ENCODE measurements around the gene C20orf204.

Gene C20orf204

DNA sequence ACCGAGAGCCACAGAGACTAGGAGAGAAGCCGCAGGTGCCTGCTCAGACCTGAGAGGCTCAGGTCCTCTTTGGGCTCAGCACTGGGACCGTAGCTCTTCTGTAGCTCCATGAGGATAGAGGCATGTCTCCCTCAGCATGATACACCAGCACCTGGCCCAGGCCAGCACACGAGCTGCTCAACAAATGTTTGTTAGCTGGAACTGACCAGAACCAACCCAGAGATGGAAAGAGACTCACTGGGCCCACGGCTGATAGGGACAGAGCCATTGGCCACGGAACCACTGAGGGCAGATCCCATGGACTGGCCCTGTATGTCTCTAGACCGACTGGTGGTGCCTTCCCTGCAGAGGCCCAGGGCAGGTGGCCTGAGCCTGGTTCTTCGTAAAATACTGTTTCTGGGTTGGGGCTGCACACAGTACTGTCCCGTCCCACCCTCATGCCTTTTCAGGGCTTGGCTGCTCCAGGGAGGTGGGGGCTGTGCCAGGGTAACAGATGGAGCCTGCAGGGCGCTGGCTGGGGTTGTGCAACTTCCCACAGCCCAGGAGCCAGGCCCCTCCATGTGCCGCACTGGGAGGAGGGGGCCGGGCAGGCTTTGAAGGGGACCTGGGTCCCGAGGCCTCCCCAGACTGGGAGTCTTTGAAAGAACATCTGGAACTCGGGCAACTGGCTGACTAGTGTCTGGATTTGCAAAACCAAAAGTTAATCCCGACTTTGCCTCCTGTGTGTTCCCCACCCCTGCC is 5.2 kb downstream of the C20orf204 start:
- no peak for DNase-seq (ENCODE audit: low spot score)

DNA sequence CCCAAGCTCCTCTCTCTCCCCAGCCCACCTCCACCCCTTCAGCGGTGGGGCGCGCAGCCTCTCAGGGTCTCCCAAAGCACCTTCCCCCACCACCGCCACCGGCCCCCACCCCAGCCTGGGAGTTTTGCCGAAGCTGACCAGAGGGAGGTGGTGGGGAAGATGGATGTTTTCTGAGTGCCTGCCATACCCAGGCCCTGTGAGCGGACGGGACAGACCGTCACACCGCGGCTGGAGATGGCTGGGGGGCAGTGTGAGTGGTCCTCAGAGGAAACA is 5.7 kb downstream of the C20orf204 start:
- no peak for DNase-seq (ENCODE audit: low spot score)

GRCh38 chr20:64042054-64042781 is 6.2 kb downstream of the C20orf204 start:
- no peak for DNase-seq (ENCODE audit: low spot score)

GRCh38 chr20:64043768-64044167 is 7.8 kb downstream of the C20orf204 start:
- DNase-seq (ENCODE audit: low spot score) = no peak

DNA sequence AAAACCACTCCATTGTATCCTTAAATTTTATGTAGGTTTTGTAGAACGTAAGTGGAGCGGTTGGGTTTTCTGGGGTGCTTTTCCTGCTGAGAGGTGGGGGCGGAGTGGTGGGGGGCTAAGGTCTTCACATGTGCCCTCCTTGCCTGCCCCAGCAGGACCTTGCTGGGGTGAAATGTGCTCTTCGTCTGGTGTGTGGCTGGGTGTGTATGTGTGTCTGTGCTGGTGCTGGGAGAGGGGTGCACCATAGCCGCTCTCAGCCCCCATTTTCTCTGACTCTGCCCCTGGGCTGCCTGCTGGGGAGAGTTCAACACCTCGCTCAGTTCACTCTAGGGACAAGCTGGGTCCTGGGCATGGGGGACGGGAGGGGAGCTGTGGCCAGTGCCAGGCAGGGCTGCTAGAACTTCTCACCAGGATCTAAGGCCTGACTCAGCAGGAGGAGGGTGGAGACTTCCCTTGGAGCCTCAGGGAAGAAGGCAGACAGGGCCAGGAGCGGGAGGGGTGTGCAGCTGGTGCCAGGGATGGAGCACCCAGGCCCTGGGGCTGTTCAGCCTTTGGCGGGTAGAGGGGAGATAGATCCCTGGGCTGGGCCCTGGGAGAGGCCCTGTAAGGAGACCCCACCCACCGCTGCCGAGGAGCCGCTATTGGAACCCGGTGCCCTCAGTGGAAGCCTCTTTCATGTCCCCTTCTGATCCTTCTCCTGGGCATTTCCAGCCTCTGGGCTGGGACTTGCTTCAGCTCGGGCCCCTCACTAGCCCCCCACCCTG is 8.7 kb downstream of the C20orf204 start:
- DNase-seq (ENCODE audit: low spot score) = no peak

DNA sequence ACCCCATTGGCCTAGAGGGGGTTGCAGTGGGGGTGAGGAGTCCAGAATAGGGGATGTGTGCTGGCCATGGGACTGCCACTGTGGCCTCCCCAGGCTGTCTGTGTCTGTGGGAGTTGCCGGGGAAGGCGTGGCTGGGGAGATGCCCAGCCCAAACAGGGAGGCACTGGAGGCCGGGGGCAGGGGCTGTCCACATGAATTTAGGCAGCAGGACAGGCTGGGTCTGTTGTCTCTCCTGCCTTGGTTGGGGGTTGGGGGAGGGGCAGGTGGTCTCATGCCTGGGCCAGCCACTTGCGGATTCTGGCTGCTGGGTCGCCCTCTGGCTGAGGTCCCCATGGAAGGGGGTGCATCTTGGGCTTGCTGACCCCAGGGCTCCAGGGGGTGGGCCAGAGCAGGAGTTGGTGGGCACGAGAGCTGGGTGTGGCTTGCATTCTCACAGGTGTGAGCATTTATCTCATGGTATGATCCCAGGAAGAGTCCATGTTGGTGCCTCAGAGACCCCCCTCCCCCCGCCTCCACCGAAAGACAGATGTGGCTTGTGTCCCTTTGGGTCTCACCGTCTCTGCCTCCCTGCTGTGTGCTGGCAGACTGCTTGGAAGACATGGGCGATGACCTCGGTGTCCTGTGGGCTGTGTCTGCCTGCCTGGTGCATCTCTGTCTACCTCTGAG is 9.5 kb downstream of the C20orf204 start:
- no peak for DNase-seq (ENCODE audit: low spot score)

GRCh38 chr20:64047046-64047389 is 11.0 kb downstream of the C20orf204 start:
- DNase-seq (ENCODE audit: low spot score) = no peak

GRCh38 chr20:64047968-64048401 is 12.0 kb downstream of the C20orf204 start:
- DNase-seq (ENCODE audit: low spot score) = no peak

DNA sequence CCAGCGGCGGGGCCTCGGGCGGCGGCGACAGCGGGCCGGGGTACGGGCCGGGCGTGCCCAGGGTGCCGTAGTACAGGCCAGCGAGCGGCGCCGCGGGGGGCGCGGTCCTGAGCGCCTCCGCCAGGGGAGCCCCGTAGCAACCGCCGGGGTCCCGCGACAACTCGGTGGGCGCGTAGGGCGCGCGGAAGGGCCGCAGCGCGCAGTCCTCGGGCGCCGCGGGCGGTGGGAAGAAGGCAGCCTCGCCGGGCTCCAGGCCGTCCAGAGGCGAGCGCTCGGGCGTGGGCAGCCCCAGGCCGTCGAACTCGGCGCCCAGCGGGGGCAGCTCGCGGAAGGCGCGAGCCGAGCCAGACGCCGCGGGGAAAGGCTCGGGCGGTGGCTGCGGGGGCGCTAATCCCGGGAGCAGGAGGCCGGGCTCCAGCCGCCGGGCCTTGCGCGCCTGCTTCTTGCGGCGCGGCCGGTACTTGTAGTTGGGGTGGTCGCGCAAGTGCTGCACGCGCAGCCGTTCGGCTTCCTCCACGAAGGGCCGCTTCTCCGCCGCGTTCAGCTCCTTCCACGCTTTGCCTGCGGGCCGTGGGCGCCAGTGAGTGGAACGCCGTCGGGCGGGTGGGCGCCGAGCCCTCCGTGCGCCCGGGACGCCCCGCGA is 12.5 kb downstream of the C20orf204 start:
- DNase-seq (ENCODE audit: low spot score) = no peak

- no peak for DNase-seq (ENCODE audit: low spot score)
Observed at GRCh38 chr20:64049060-64049877, 13.3 kb downstream of the C20orf204 start, which contains the start of gene SOX18. Gene SOX18 (minus strand): TSS chr20:64049639. CDS start chr20:64049516, 123 bp downstream.

- no peak for DNase-seq (ENCODE audit: low spot score)
Observed at GRCh38 chr20:64049878-64050260, 13.9 kb downstream of the C20orf204 start.

DNA sequence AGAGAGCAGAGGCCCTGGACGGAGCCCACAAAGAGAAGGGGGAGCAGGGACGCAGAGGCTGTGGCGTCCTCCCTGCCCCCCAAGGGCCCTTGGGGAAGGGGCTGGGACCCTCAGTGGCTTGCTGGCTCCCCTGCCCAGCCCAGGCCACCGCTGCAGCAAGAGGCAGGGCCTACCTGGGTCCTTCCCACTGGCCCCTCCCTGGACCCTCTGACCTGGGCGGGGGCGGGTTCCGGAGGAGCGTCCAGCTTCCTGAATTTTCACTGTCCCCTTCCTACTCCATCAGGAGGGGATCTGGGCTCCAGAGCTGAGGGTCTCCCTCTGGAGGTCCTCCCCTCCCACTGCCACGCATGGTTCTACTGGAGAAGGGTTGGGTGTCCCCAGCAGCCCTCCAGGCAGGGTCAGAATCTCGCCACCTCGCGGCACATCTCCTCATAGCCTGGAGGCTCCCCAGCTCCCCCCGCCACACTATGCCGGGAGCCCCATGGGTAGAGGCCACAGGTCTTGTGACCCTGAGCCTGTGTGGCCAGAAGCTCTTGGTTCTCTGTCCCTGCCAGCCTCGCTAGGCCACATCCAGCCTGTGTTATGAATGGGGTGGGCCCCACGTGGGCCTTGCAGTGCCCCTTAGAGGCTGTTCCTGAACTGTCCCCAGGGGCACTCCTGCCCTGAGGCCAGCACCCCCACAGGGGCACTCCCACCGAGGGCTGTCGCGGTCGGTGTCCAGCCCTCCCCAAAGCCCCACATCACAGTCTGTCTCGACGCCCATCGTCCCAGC is 14.5 kb downstream of the C20orf204 start:
- no peak for DNase-seq (ENCODE audit: low spot score)

- DNase-seq (ENCODE audit: low spot score) = no peak
Observed at GRCh38 chr20:64051033-64051452, 15.1 kb downstream of the C20orf204 start.

- no peak for DNase-seq (ENCODE audit: low spot score)
Observed at GRCh38 chr20:64051561-64052325, 15.8 kb downstream of the C20orf204 start.

DNA sequence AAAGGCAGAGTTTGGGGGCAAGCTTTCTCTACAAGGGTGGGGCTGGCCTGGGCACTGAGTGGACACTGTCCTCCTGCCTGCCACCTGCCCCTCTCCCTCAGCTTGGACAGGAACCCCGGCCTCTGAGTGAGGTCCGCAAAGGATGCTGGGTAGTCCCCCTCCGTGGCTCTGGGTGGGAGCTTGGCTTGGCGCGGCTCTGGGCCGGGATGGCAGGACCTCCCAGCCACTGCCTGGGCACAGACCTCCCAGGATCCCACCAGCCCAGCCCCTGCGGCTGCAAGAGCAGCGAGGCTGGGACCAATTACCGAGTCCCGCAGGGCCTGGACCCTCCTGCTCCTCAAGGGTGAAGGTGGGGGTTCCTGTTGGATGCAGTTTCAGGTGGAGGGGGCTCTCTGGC is 16.3 kb downstream of the C20orf204 start:
- no peak for DNase-seq (ENCODE audit: low spot score)

GRCh38 chr20:64052987-64053840 is 17.2 kb downstream of the C20orf204 start:
- DNase-seq (ENCODE audit: low spot score) = no peak

GRCh38 chr20:64053841-64054661 is 18.1 kb downstream of the C20orf204 start:
- DNase-seq (ENCODE audit: low spot score) = peak; percentile 80
